ENCODE measurements around the gene USP44. TPM values are rescaled to one million over a fixed set of nuclear protein-coding genes. Genes with fewer than 3 reads are reported as not detected.

USP44 gene
- total and polyA plus RNA-seq, 10 of the 15 experiments (the other 5 are each of a cell fraction or from before 2014, with no cell fraction given) = 0.02 to 0.26 (median 0.12) TPM; not detected in 6

DNA sequence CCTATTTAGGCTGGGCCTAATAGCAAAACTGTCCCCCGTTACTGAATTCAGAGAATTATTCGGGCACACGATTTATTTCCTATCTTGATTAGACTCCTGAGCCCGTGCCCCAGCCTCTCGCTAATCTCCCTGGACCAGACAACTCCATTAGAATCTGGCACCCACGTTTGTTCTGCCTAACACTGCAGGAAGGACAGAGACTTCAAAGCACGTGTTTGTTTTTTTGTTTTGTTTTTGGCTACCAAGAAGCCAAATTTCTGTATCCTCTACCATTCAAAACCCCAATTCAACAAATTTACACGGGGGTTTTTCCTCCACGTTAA, 4.8 kb downstream of the USP44 start (continued):
- TF ChIP-seq, protein P1, sequence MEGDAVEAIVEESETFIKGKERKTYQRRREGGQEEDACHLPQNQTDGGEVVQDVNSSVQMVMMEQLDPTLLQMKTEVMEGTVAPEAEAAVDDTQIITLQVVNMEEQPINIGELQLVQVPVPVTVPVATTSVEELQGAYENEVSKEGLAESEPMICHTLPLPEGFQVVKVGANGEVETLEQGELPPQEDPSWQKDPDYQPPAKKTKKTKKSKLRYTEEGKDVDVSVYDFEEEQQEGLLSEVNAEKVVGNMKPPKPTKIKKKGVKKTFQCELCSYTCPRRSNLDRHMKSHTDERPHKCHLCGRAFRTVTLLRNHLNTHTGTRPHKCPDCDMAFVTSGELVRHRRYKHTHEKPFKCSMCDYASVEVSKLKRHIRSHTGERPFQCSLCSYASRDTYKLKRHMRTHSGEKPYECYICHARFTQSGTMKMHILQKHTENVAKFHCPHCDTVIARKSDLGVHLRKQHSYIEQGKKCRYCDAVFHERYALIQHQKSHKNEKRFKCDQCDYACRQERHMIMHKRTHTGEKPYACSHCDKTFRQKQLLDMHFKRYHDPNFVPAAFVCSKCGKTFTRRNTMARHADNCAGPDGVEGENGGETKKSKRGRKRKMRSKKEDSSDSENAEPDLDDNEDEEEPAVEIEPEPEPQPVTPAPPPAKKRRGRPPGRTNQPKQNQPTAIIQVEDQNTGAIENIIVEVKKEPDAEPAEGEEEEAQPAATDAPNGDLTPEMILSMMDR (IDR thresholded peaks at IDR 0.05 in 2 of 3, conservative IDR thresholded peaks at IDR 0.05 in 1 of 3; ENCODE audit: control insufficient read depth in 2 of 3, extremely low read depth in 1 of 3, insufficient read depth in 1 of 3, low read depth in 3 of 3, low read length in 3 of 3) = no peak
- TF ChIP-seq EP300 (IDR thresholded peaks at IDR 0.05; ENCODE audit: borderline replicate concordance in 1 of 2, control insufficient read depth in 1 of 2, low read depth in 2 of 2, low read length in 2 of 2) (no peak), BCL11A (IDR thresholded peaks at IDR 0.05; ENCODE audit: low read depth, low read length) (no peak), SUPT20H (IDR thresholded peaks at IDR 0.05; ENCODE audit: borderline replicate concordance, control insufficient read depth, low read depth, low read length) (no peak), FOXM1 (IDR thresholded peaks at IDR 0.05; ENCODE audit: low read depth, low read length) (no peak)
- TF ChIP-seq, protein P2, sequence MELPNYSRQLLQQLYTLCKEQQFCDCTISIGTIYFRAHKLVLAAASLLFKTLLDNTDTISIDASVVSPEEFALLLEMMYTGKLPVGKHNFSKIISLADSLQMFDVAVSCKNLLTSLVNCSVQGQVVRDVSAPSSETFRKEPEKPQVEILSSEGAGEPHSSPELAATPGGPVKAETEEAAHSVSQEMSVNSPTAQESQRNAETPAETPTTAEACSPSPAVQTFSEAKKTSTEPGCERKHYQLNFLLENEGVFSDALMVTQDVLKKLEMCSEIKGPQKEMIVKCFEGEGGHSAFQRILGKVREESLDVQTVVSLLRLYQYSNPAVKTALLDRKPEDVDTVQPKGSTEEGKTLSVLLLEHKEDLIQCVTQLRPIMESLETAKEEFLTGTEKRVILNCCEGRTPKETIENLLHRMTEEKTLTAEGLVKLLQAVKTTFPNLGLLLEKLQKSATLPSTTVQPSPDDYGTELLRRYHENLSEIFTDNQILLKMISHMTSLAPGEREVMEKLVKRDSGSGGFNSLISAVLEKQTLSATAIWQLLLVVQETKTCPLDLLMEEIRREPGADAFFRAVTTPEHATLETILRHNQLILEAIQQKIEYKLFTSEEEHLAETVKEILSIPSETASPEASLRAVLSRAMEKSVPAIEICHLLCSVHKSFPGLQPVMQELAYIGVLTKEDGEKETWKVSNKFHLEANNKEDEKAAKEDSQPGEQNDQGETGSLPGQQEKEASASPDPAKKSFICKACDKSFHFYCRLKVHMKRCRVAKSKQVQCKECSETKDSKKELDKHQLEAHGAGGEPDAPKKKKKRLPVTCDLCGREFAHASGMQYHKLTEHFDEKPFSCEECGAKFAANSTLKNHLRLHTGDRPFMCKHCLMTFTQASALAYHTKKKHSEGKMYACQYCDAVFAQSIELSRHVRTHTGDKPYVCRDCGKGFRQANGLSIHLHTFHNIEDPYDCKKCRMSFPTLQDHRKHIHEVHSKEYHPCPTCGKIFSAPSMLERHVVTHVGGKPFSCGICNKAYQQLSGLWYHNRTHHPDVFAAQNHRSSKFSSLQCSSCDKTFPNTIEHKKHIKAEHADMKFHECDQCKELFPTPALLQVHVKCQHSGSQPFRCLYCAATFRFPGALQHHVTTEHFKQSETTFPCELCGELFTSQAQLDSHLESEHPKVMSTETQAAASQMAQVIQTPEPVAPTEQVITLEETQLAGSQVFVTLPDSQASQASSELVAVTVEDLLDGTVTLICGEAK (IDR thresholded peaks at IDR 0.05; ENCODE audit: borderline replicate concordance) = no peak
- TF ChIP-seq, protein P3, sequence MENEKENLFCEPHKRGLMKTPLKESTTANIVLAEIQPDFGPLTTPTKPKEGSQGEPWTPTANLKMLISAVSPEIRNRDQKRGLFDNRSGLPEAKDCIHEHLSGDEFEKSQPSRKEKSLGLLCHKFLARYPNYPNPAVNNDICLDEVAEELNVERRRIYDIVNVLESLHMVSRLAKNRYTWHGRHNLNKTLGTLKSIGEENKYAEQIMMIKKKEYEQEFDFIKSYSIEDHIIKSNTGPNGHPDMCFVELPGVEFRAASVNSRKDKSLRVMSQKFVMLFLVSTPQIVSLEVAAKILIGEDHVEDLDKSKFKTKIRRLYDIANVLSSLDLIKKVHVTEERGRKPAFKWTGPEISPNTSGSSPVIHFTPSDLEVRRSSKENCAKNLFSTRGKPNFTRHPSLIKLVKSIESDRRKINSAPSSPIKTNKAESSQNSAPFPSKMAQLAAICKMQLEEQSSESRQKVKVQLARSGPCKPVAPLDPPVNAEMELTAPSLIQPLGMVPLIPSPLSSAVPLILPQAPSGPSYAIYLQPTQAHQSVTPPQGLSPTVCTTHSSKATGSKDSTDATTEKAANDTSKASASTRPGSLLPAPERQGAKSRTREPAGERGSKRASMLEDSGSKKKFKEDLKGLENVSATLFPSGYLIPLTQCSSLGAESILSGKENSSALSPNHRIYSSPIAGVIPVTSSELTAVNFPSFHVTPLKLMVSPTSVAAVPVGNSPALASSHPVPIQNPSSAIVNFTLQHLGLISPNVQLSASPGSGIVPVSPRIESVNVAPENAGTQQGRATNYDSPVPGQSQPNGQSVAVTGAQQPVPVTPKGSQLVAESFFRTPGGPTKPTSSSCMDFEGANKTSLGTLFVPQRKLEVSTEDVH (IDR thresholded peaks at IDR 0.05; ENCODE audit: low read depth, partially characterized antibody) = no peak

Measured in GM12878 (cell line).